ENCODE results near the gene EEF1B2.
"Not testable (repeated sequence)": the region's sequence is repeated elsewhere in the genome, so short reads cannot be mapped to it uniquely, and the experiment has no call there.

The EEF1B2 gene

DNA sequence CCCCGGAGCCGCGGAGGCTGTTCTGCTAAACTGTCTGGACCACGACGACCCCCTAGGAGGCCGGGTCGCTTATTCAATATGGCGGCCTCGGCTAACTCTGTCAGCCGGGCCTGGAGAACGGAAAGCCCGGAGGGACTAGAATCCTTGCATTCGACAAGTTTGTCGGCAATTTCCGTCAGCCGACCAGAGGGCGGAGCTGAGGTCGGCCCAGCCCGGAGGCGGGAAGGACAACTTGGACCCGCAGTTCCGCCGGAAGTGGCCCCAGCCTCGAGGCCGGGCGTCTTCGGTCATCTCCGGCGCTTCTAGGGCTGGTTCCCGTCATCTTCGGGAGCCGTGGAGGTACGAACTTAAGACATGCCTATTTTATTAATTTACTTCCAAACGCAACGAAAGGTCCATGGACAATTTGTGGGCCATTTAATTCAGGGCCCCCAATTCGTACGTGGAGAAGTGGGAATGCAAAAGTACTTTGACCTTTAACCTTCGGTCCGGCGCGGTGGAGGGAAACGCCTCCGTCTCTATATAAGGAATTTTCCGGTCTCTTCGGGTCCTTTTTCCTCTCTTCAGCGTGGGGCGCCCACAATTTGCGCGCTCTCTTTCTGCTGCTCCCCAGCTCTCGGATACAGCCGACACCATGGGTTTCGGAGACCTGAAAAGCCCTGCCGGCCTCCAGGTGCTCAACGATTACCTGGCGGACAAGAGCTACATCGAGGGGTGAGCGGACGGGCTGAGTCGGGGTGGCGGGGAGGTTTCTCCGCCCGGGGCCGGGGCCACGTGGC is at the start of gene EEF1B2, which contains the start of gene NDUFS1:
EEF1B2 (plus strand) TSS at position 550 of the 779 bp plus-strand sequence; CDS start at position 635, 85 bp downstream.
NDUFS1 (minus strand) TSS at position 99 of the 779 bp plus-strand sequence. CDS start 5,766 bp downstream, outside the sequence.
- DNase-seq (ENCODE audit: low spot score): peak; percentile 98

DNA sequence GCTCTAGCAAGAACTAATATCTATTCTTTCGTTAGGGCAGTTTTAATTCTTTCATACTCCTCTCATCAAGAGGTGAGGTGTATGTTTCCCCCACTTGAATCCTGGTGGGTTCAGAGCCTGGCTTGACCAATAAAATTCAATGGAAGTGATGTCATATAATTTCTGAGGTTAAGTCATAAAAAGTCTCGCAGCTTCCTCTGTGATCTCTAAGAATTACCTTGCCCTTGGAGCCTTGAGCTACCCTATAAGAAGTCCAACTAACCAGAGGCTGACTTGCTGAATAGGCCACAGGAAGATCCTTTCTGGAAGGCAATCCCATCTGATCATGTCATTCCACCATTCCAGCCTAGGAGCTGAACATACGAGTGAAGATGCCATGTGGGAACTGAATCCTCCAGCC is 47.6 kb upstream of the EEF1B2 start:
- no peak for DNase-seq (ENCODE audit: low spot score)

DNA sequence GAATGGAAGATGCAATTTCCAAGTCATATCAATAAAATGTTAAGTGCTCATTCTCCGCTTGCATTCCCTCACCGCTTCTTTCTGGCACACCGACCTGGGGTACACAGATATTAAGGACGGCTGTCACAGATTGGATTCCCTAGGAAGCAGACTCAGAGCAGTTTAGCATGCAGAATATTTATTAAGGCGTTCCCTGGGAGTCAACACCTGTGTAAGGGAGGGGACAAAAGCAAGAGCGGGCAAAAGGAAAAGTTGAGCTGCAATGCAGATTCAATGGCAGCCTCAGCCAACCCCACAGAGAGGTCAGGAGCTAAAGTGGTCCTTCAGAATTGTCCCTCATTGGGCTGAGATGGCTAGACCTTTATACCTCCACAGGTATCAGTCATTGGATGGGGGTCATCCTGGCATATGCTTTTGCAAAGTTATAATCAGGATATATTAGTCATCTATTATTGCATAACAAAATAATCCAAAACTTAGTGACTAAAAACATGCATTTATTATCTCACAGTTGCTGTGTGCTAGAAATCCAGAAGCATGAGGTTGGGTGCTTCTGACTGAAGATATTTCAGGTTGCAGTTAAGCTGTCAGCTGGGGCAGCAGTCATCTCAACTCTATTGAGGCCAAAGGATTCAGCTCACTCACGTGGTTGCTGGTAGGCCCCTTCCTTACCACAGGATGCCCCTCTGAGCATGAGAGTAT is 46.7 kb upstream of the EEF1B2 start:
- no peak for DNase-seq (ENCODE audit: low spot score)

DNA sequence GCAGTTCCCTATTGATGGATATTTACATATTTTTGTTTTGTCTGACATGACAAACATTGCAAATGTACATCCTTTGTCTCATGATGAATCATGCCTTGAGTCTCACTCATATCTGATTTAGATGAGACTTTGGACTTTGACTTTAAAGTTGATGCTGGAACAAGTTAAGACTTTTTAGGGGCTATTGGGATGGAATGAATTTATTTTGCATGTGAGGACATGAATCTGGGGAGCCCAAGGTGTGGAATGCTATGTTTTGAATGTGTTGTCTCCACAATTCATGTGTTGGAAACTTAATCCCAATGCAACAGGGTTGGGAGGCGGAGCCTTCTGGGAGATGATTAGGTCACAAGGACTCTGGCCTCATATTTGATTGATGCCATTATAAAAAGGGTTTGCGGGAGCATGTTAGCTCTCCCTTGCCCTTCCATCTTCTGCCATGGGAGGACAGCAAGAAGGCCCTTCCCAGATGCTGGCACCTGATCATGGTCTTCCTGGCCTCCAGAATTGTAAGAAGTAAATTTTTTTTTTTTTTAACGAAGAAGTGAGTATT is 44.6 kb upstream of the EEF1B2 start:
- DNase-seq (ENCODE audit: low spot score): no peak

DNA sequence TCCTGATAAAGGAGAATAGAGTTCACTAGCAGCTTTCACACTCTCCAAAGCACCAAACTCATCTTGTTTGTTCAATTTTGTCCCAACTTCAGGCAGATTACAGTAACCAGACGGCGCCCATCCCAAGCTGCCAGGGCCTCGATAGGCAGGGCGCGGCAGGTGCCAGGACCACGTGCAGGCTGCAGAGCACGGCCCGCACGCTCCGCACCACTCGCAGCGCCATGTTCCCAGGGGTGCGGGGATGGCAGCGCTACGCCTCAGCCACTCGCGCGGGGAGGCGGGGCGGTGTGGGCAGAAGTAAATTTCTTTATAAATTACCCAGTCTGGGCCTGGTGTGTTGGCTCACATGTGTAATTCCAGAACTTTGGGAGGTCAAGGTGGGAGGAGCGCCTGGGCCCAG is 43.4 kb upstream of the EEF1B2 start:
- no peak for DNase-seq (ENCODE audit: low spot score)

DNA sequence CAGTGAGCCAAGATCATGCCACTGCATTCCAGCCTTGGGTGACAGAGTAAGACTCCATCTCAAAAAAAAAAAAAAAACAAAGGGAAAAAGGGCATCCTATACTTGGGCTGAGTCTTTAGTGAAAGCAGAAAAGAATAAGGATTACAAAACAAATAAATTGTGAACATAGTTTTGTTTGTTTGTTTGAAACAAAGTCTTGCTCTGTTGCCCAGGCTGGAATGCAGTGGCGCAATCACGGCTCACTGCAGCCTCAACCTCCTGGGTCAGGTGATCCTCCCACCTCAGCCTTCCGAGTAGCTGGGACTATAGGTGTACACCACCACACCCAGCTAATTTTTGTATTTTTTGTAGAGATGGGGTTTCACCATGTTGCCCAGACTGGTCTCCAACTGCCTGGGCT is 37.1 kb upstream of the EEF1B2 start:
- not testable (repeated sequence) for DNase-seq (ENCODE audit: low spot score)

DNA sequence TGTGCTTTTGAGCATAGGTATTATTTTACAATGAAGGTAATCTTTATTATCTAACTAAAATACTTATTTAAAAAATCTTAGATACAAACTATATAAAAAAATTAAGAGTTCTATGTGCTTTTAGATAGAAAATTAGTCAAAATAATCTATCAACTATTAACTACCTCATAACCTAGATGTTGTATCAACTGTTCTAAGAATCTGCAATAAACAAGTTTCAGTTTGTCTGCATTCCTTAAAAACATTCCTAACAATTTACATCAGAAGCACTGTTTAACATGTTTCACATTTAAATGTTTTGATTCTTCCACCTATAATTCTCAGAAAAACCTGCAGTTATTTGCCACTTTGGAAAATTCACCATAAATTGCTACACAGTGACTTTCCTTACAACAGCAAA is 33.8 kb upstream of the EEF1B2 start:
- DNase-seq (ENCODE audit: low spot score): no peak

DNA sequence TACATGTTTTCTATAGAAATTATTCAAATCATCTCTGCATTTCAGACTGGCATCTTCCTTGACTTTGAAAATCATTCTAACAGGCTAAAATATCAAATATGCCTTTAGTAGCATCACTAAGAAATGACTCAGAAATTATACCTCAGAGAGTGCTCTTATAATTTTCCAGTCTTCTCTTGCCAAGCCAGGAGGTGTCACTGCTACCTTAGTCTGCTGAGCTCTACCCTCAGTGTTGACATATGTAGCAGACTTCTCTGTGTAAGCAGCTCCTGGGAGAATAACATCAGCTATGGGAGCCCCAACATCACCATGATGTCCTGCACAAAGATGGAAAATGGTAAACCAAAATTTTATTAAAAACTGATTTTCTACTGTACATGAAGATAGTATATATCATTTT is 32.0 kb upstream of the EEF1B2 start:
- peak; percentile 17 for DNase-seq (ENCODE audit: low spot score)

DNA sequence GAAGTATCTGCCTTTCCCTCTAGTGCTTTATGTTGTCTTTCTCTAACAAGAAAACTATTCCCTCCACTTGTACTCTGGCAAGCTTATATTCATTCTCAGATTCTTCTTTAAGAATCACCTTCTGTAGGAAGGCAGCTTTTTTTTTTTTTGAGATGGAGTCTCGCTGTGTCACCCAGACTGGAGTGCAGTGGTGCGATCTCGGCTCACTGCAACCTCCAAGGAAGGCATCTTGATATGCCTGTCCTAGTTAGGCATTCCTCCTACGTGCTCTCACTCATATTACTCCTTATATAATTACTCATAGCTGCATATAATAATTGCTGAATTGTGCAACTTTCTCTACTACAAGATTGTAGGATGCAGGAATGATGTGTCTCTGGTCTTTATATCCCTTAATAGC is 16.2 kb upstream of the EEF1B2 start:
- no peak for DNase-seq (ENCODE audit: low spot score)

DNA sequence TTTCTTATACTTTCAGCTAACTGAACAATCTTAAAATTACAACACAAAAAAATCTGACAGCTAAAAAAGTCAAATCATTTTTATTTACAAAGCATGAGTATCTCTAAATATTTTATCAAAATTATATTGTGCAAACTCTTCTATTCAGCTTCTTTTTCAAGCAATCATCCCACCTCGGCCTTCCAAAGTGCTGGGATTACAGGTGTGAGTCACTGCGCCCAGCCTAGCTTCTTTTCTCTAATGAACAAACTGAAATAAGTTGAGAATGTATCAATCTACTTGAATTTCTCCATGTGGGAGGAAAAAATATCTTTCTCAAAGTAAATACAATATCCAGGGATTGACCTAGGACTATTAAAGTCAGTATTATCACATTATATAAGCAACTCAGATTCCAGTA is 15.3 kb upstream of the EEF1B2 start:
- DNase-seq (ENCODE audit: low spot score): no peak

DNA sequence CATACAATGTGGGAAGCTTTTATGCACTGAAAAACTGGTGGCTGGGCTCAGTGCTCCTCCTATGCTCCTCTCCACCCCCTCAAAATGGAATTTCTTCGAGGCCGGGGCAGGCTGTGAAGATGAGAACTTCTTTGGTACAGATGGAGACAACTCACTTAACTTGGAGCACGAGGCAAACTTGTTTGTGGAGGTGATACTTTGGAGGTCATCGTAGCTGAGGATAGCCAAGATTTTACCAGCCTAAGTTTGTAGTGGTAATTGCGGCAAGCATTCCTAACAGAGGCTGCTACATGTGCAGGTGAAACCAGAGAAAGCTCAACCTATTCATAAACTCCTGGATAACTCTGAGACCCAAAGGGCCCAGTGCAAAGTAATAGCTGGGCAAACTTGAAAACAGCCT is 14.0 kb upstream of the EEF1B2 start:
- no peak for DNase-seq (ENCODE audit: low spot score)

DNA sequence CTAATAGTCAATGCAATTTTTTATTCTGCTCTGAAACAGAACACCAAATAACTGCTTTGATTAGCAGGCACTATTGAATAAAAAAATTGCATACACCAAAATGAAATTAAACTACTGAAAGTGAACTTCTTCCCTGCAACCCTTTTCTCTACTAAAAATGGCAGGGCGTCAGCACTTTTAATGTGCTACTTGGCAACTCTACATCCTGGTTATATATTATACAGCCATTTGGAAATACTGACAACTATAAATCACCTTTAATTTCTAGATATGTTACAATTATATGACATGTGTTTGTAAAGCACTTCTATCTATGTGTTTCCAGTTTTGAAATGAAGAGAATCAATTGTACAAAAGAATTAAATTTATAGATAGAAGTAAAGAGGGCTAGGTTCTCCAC is 10.4 kb upstream of the EEF1B2 start:
- DNase-seq (ENCODE audit: low spot score): no peak

DNA sequence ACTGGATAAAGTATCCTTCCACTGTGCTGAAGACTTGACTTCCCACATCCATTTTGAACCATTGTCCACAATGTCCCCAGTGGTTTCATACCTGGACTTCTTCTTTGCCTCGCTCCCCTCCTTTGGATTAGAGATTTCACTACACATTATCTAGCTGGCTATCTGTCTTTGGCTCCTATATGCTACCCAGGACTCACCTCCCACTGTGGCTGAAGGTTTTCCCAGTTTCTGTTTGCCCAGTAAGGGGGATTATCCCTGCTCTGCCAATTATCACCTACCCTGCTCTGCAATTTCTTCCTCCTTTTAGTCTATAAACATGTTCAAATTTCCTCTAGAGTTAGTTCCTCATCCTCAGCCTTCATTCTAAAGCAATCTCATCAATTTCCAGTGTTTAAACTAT is 9.5 kb upstream of the EEF1B2 start:
- no peak for DNase-seq (ENCODE audit: low spot score)

DNA sequence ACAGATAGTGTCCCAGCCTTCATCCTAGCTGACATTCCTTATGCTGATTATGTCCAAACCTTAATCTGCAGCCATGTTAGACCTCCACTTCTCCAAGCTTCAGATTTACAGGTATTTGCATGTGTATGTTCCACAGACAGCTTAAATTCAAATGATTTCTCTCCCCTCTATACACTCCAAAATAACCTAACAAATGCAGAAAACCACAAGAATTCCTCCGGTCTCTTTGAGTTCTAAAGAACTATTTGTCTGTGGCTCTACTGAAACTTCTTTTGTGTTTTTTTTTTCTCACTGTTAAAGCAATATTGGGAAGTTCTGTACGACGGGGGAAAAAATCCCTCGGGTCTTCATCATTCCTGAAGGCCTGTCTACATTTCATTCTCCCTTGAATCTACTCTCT is 9.1 kb upstream of the EEF1B2 start:
- DNase-seq (ENCODE audit: low spot score): no peak

DNA sequence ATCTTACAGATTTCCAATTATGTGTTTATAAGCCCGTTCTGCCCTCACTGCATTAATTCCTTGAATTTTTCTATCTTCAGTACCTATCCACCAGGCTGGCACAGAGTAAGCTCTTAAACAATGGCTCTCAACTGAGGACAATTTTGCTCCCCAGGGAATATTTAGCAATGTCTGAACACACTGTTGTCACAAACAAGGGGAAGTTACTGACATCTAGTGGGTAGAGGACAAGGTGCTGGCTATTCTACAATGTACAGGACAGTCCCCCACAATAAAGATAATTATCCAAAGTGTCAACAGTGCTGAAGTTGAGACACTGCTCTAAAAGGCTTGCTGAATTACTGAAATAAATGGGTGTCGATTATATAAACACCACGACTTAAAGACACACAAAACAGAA is 5.5 kb upstream of the EEF1B2 start:
- no peak for DNase-seq (ENCODE audit: low spot score)

DNA sequence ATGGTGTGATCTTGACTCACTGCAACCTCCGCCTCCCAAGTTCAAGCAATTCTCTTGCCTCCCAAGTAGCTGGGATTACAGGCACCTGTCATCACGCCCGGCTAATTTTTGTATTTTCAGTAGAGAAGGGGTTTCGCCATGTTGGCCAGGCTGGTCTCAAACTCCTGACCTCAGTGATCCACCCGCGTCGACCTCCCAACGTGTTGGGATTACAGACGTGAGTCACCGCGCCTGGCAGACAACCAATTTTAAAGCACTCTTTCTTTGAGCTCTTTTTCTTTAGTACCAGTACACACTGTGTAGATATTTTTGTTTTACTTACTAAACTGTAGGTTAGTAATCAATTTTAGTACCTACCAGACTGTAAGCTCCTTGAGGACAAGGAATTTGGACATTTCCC is 2.7 kb upstream of the EEF1B2 start:
- DNase-seq (ENCODE audit: low spot score): not testable (repeated sequence)

DNA sequence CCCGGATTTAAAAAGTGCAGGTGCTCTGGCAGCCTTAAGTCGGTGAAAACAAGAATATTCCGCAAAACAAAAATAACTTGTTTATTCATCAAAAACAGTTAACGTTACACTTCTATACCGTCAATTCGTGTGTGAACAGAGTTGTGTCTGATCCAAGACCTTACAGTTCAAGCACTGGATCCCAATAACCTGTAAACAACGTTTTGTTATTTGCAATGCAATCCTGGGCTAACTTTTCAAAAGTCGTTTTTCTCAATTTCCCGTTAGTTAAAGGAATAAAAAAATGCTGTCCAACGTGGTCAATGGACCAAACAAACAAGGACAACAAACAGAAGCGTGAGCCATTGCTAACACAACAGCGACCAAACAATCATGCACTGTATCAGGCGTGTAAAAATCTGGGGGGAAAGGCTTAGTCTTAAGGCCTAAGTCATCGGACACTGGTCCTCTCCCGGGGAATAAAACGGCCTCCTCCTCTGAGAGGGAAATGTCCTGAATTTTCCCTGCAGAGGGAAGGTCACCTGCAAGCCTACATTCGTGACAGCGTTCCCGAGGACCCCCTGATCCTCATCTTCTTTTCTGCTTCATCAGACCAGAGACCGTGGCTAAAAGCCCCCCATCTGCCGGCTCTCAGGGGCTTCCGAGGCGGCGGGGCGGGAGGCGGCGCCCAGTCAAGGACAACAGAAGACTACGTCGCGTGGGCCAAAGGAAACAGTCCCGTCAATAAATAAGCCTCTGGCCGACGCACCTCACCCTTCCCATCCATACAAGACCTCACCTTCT is 941 bp upstream of the EEF1B2 start:
- peak; percentile 32 for DNase-seq (ENCODE audit: low spot score)

DNA sequence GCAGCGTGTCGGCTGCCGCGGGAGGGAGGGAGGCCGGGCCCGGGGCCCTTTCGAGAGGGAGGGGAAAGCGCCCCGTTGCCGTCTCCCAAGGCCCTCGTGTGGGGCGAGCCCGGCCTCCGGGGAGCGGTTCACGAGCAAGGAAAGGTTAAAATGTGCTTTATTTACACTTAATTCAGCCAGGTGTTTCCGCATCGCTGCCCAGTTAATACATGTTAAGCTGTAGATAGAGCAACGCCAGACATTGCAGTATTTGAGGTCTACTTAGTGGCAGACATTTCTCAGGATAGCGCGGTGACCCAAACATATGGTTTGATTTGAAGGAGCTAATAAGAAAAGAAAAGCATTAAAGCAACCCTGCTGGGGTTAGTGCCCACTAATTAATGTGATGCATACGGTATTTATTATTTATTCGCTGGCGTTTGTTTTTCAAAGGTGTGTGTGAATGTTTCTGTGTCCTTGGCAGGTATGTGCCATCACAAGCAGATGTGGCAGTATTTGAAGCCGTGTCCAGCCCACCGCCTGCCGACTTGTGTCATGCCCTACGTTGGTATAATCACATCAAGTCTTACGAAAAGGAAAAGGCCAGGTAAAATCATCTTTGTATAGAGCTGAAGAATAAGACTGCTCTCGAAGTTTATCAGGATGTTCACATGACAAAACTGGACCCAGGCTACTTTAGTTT is 571 bp downstream of the EEF1B2 start:
- DNase-seq (ENCODE audit: low spot score): peak; percentile 15

DNA sequence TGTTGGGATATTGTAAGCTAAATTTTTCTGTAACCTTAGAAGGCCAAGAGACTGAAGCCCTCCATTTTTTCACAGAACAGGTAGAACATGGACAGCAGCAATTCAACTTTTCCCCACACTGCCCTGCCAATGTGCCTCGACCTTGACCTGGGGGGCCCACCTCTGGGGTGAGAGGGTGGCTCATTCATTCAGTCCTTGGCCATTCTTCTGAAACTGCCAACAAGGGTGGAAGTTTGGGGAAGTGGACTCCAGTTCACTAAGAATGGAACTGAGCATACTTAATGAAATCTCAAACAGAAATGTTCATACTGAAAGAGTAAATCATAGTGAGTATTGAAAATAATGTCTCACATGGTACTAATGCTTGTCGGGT is 1.1 kb downstream of the EEF1B2 start:
- DNase-seq (ENCODE audit: low spot score): no peak

DNA sequence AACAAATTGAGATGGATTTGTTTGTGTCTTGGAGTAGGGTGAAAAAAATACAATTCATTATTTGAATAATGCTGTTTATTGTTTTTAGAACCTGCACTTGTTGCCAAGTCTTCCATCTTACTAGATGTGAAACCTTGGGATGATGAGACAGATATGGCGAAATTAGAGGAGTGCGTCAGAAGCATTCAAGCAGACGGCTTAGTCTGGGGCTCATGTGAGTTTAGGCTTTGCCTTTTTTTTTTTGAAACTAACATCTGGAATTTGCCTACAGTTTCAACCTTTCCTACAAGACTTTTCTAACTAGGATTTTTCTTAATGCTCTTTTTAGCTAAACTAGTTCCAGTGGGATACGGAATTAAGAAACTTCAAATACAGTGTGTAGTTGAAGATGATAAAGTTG is 2.7 kb downstream of the EEF1B2 start:
- not testable (repeated sequence) for DNase-seq (ENCODE audit: low spot score)

DNA sequence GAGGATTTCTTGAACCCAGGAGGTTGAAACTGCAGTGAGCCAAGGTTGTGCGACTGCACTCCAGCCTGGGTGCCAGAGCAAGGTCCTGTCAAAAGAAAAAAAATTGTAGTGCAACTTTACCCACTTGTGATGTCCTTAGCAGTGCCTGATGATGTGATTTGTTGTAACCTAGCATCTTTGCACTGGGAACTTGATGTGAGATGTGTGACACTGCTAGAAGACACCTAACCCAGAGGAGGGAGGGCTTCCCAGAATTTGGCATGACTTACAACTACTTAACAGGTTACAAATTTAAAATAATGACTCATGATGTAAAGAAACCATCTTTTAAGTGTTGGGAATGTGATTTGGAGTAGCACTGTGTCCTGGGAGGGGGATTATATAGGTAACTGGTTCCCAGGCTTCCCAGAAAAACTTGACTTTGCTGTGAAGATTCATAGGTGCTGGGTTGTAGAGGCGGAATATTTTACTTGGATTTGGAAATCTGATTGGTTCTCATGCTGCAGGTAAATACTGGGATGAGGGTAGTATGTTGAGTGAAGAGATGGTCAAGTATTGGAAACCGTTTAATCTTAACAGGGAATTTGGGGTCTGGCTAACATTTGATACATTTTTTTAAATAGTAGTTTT is 3.7 kb downstream of the EEF1B2 start:
- peak; percentile 25 for DNase-seq (ENCODE audit: low spot score)
